B cell (primary cell): Measurements from ENCODE around the gene DTWD2.

Source experiments
- CTCF ChIP-seq: fragments of 200-600 bp; IDR thresholded peaks from one replicate; pipeline ENCODE4 v1.8.0; 2022; ENCODE audit warnings: antibody characterized with exemption, mild to moderate bottlenecking
- EZH2 ChIP-seq: IDR thresholded peaks from 2 replicates; pipeline ENCODE4 v1.6.1; 2012; ENCODE audit warnings: borderline replicate concordance, low read depth, mild to moderate bottlenecking, moderate library complexity, low read length; ENCODE audit not compliant: insufficient read depth, poor library complexity, severe bottlenecking

- TF ChIP-seq CTCF (no peak), EZH2 (no peak)
Observed at GRCh38 chr5:118825226-118825625, 163.1 kb downstream of the DTWD2 start.
